Prostate gland (tissue), 2 donors: ENCODE results near the gene ERP27.

Experiments used
- POLR2A ChIP-seq: fragments of 450-650 bp; IDR thresholded peaks from one replicate; pipeline ENCODE4 v1.6.1; 2016; ENCODE audit warnings: antibody characterized with exemption, mild to moderate bottlenecking
- POLR2AphosphoS5 ChIP-seq: sonication (generic); formaldehyde crosslinking; IDR thresholded peaks from one replicate; pipeline ENCODE4 v1.6.1; 2017; ENCODE audit warnings: antibody characterized with exemption
- TF ChIP-seq, protein P1 (sequence below), 4 experiments: fragments of 200-600 bp in 2 of 4; fragments of 450-650 bp in 2 of 4; sonication (generic) in 2 of 4; IDR thresholded peaks; 1 replicate in 3 of 4; 2 replicates in 1 of 4; pipeline ENCODE4 v1.5.1; 2016 to 2019; ENCODE audit warnings: antibody characterized with exemption in 4 of 4, mild to moderate bottlenecking in 2 of 4, moderate library complexity in 2 of 4

DNA sequence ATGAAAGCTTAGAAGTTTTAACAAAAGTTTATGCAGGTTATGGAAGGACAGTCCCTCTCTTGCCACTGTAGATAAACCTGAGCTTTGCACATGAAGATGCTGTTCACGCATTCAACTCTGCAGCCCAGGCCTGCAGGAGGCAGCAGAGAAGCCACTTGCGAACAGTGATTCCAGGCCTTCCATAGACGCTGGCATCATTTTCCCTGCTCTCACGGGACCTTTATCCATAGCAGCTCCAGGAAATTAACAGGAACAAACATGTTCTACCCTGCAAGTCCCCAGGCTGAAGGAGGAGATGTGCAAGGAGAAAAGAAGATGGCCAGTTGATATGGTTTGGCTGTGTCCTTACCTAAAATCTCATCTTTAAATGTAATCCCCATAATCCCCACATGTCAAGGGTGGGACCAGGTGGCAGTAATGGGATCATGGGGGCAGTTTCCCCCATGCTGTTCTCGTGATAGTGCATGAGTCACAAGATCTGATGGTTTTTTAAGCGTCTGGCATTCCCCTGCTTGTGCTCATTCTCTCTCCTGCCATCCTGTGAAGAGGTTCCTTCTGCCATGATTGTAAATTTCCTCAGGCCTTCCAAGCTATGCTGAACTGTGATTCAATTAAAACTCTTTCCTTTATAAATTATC lies 2.0 kb downstream of the ERP27 start:
- TF ChIP-seq POLR2A (no peak), POLR2AphosphoS5 (no peak)
- TF ChIP-seq, protein P1, sequence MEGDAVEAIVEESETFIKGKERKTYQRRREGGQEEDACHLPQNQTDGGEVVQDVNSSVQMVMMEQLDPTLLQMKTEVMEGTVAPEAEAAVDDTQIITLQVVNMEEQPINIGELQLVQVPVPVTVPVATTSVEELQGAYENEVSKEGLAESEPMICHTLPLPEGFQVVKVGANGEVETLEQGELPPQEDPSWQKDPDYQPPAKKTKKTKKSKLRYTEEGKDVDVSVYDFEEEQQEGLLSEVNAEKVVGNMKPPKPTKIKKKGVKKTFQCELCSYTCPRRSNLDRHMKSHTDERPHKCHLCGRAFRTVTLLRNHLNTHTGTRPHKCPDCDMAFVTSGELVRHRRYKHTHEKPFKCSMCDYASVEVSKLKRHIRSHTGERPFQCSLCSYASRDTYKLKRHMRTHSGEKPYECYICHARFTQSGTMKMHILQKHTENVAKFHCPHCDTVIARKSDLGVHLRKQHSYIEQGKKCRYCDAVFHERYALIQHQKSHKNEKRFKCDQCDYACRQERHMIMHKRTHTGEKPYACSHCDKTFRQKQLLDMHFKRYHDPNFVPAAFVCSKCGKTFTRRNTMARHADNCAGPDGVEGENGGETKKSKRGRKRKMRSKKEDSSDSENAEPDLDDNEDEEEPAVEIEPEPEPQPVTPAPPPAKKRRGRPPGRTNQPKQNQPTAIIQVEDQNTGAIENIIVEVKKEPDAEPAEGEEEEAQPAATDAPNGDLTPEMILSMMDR (IDR thresholded peaks at IDR 0.05) = no peak
